Large intestine (tissue), 3 donors: Measurements from ENCODE around the gene BTBD1. TPM values are rescaled to one million over a fixed set of nuclear protein-coding genes. Genes with fewer than 3 reads are reported as not detected.
A peak's percentile ranks its signal among the peaks of the same experiment; 100 is the strongest.

ENCODE experiments used
- DNase-seq, 2 donors: peaks; one replicate each; pipeline versions ENCODE4 v3.0.0 to v3.0.0-alpha.2; 2013
- H3K27ac ChIP-seq: one replicate; pipeline ENCODE4 v1.5.1; 2013; ENCODE audit warnings: low read length
- H3K27me3 ChIP-seq: 2 replicates; pipeline ENCODE4 v1.6.1; 2013; ENCODE audit warnings: low read length; ENCODE audit not compliant: control insufficient read depth, insufficient read depth
- H3K36me3 ChIP-seq: 2 replicates; pipeline ENCODE4 v1.6.1; 2013; ENCODE audit warnings: low read length; ENCODE audit not compliant: control insufficient read depth, insufficient read depth
- H3K4me1 ChIP-seq: one replicate; pipeline ENCODE4 v1.6.1; 2013; ENCODE audit warnings: low read length; ENCODE audit not compliant: control insufficient read depth, insufficient read depth
- H3K4me3 ChIP-seq: one replicate; pipeline ENCODE4 v1.5.1; 2013; ENCODE audit warnings: low read length
- H3K9me3 ChIP-seq: one replicate; pipeline ENCODE4 v1.6.1; 2013; ENCODE audit warnings: mild to moderate bottlenecking, low read depth, low read length, moderate library complexity; ENCODE audit not compliant: control insufficient read depth
- WGBS: methylation state at CpG from one replicate; pipeline ENCODE4 v1.1.5; 2013; ENCODE audit warnings: low lambda C conversion rate; ENCODE audit not compliant: insufficient coverage; 5-methylcytosine and 5-hydroxymethylcytosine counted together
- polyA plus RNA-seq: library from polyadenylated mRNA; unstranded; fragments of 120-200 nt; gene quantifications from one replicate; pipeline ENCODE4 v1.2.1, GENCODE V29; 2013

The BTBD1 gene
- polyA plus RNA-seq, 1 donor = 68.4 TPM

DNA sequence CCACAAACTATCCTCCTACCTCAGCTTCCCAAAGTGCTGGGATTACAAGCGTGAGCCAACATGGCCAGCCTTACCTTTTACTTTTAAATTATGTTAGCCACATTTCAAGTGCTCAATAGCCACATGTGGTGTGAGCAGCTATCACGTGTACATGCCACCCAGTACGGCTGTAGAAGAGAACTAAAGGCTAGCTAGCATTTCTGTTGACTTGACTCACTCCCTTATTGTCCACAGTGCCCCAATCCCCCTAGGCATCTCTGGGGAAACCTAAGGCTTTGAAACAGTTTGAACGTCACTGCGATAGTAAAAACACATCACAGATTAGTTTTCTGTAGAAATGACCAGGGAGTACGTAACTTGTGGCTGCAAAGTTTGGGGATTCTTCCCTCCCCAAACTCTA, 67.6 kb downstream of the BTBD1 start:
- DNase-seq = no peak
- WGBS = no CpG with 5 or more reads among the region's 6 CpGs
- no peaks in the 10 kb centered on the region for H3K4me1 ChIP-seq
- peaks cover 5% of the 10 kb centered on the region for H3K36me3 ChIP-seq
- H3K9me3 ChIP-seq = no peaks in the 10 kb centered on the region
- no peak overlapping the region for H3K4me3 ChIP-seq
- H3K27me3 ChIP-seq = no peaks in the 10 kb centered on the region
- H3K27ac ChIP-seq = no peak overlapping the region

DNA sequence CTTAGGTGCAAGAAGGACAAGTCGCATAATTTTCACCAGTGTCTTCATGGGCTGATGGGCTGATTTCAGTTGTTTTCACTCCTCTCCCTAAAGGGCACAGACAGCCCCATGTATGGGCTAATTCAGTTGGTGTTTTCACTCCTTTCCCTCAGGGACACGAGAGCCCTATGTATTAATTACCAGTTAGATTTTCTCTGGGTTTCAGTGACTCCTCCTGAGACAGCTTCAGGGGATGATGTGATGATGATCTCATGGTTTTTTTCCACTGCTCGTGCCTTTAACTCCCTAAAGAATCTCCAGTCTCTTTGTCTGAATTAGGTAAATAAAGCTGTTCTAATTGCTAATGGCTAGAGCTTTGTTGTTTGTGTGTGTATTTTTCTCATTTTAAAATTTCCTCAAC, 71.1 kb downstream of the BTBD1 start:
- Histone ChIP-seq H3K36me3 (peaks cover 6% of the 10 kb centered on the region), H3K4me3 (no peak overlapping the region), H3K4me1 (no peaks in the 10 kb centered on the region), H3K27me3 (no peaks in the 10 kb centered on the region), H3K9me3 (no peaks in the 10 kb centered on the region), H3K27ac (no peak overlapping the region)
- no peak for DNase-seq
- no CpG with 5 or more reads among the region's 3 CpGs for WGBS

DNA sequence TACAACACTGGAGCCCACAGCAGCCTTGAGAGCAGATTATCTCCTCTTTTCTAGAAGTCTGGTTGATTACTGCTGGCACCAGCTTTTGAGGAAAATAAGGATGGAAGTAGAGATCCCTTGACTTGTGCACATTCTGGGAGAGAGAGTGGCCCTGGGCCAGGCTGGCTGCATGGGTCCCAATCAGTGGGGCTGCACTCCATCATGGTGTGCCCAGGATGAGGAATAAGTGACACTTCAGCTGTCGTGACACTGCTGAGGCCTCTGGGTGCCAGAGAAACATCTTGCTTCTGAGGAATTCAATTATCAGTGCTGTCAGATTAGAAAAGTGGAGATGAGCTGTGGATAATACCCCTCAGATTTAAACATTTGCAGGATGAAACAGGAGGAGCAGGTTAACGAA, 72.0 kb downstream of the BTBD1 start:
- Histone ChIP-seq H3K36me3 (peaks cover 6% of the 10 kb centered on the region), H3K27me3 (no peaks in the 10 kb centered on the region), H3K4me1 (no peaks in the 10 kb centered on the region), H3K27ac (no peak overlapping the region), H3K9me3 (no peaks in the 10 kb centered on the region), H3K4me3 (no peak overlapping the region)
- no peak for DNase-seq
- no CpG with 5 or more reads among the region's 2 CpGs for WGBS

DNA sequence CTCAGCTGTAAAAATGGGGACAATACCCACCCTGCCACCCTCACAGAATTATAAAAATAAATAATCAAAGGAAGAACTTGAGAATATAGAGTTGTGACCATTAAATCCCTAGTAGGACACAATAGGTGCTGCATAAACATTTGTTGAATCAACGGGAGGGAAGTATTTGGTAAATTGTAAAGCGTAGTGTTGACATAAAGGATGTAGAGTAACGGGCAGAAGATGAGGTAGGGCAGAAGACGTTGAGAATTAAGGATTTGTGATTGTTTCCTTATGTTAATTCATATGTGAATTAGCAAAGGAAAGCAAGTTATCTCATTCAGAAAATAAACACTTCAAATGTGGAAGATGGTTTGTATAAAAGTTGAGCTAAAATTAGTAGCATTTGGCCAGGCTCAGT, 73.9 kb downstream of the BTBD1 start:
- Histone ChIP-seq H3K27me3 (no peaks in the 10 kb centered on the region), H3K36me3 (peaks cover 12% of the 10 kb centered on the region), H3K27ac (no peak overlapping the region), H3K4me3 (no peak overlapping the region), H3K4me1 (no peaks in the 10 kb centered on the region), H3K9me3 (no peaks in the 10 kb centered on the region)
- 88% methylated on average over 4 of the region's 4 CpGs for WGBS
- DNase-seq = no peak

DNA sequence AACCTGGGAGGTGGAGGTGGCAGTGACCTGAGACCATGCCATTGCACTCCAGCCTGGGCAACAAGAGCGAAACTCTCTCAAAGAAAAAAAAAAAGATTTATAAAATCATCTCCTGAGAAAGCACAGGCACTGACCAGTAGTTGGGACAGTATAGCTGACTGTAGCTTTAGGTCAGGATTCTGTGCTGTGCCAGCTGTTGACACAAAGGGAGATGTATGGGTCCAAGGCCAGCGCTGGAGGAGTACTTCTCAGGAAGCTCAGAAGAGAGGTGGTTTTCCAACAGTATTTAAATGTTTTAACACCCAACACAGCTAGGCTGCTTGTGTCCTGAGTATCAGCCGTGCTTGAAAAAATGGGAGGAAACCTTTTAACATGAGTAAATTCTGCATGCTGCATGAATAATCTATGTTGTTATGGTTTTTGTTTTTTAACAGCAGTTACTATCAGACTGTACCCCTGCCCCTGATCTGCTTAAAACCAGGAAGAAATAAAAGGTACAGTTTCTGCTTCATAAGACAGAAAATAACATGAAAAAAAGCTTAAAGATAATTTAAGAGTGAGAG, 74.5 kb downstream of the BTBD1 start:
- no peak for DNase-seq
- H3K9me3 ChIP-seq = no peaks in the 10 kb centered on the region
- 90% methylated on average over 2 of the region's 3 CpGs for WGBS
- H3K36me3 ChIP-seq = peaks cover 14% of the 10 kb centered on the region
- H3K27me3 ChIP-seq = no peaks in the 10 kb centered on the region
- H3K4me1 ChIP-seq = no peaks in the 10 kb centered on the region
- H3K27ac ChIP-seq = no peak overlapping the region
- H3K4me3 ChIP-seq = no peak overlapping the region

DNA sequence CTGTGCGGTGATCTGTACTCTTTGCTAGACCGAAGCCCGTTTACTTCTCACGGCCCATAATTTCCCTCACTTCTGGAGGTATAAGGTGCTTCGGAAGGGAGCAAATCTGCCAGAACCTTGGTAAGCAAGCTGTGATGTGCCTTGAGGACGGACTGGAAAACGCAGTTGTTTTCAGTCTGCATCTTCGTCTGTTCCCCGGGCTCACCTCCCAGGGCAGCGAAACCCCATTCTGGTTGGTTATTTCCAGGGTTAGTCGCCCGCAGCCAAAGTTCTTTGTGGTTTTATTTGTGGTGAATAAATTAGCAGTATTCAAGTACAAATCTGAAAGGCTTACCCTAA, 80.6 kb downstream of the BTBD1 start:
- no CpG with 5 or more reads among the region's 12 CpGs for WGBS
- Histone ChIP-seq H3K4me3 (peak overlapping the region; percentile 80), H3K27me3 (no peaks in the 10 kb centered on the region), H3K36me3 (peaks cover 9% of the 10 kb centered on the region), H3K9me3 (no peaks in the 10 kb centered on the region), H3K27ac (peak overlapping the region; percentile 70), H3K4me1 (peaks cover 5% of the 10 kb centered on the region)
- no peak for DNase-seq

DNA sequence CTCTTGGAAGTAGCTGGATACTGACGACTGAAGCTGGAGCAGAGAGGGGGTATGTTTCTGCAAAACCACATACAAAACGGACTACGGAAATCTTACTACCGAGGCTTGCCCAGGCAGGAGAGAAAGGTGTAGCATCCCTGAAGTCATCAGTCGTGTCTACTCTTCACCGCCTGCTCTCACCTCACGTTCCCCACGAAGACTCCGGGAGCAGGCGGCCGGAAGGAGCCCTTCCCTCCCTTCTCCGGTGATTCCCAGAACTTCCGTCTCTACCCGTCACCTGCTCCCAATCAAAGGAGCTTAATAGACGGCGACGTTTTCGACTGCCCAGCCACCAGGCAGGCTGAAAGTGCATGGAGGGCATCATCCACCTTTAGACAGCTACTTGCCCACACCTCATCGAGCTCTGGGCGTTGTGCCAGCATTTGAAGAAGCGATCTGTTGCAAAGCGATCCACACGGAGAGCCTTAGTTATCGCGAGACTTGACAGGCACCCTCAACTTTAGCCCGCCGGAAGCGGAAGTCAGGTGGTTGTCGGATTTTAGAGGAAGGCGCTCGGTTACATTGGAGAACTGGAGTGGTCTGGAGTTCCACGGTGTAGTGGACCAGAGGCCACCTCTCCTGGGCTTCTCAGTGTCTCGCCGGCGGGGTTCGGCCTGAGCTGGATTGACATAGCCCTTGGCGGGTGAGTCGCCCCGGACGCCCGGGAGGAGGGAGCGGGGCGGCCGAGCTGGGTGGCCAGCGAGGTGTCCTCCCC, 81.2 kb downstream of the BTBD1 start, which contains the start of gene RAMAC:
Gene RAMAC, plus strand, starts transcription at position 523 of the 754 bp plus-strand sequence. CDS start 2,809 bp downstream, outside the sequence.
- H3K27ac ChIP-seq = peak within 1 kb of the TSS; percentile 70
- H3K4me3 ChIP-seq = peak within 1 kb of the TSS; percentile 80
- no peaks in the 10 kb centered on the region for H3K27me3 ChIP-seq
- no CpG with 5 or more reads among the region's 45 CpGs for WGBS
- peaks cover 5% of the 10 kb centered on the region for H3K4me1 ChIP-seq
- H3K36me3 ChIP-seq = peaks cover 8% of the 10 kb centered on the region
- DNase-seq = peak; percentile 94 to 97
- no peaks in the 10 kb centered on the region for H3K9me3 ChIP-seq

DNA sequence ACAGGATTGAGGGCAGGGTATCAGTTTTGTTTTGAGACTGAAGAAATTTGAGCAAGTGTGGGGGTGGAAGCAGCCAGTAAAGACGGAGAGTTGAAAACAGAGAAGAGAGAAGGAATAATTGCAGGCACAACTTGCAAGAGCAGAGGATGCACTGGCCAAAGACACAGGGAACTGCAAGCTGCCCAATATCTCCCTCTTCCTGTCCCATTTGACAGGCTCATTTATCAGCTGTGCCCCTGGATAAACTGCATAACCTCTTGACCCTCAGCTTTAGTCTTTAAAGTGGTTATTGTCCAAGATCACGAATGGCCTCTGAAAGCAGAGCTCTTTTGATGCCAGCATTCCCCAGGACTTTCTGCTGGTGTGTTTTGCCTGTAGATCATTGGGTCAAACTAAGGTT, 86.1 kb downstream of the BTBD1 start:
- DNase-seq = no peak
- Histone ChIP-seq H3K4me1 (peaks cover 5% of the 10 kb centered on the region), H3K27me3 (no peaks in the 10 kb centered on the region), H3K4me3 (no peak overlapping the region), H3K36me3 (no peaks in the 10 kb centered on the region), H3K27ac (no peak overlapping the region), H3K9me3 (no peaks in the 10 kb centered on the region)
- WGBS = 51% methylated on average over 2 of the region's 2 CpGs

DNA sequence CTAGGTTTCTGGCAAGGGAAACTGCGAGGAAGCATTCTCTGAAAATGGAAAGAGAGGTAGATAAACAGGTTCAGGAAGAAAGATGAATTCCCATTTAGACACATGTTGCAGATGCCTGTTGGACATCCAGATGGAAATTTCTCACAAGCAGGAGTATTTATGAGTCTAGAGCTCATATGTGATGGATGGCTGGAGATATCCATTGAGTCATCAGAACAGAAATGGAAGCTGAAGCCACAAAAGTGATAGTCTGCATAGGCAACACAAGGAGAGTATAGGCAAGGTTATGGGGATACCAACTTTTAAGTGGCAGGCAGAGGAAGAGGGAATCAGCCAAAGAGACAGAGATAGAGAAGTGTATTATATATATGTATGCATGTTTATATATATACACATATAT, 87.3 kb downstream of the BTBD1 start:
- Histone ChIP-seq H3K36me3 (no peaks in the 10 kb centered on the region), H3K9me3 (no peaks in the 10 kb centered on the region), H3K4me3 (no peak overlapping the region), H3K4me1 (no peaks in the 10 kb centered on the region), H3K27me3 (no peaks in the 10 kb centered on the region), H3K27ac (no peak overlapping the region)
- WGBS = no CpG with 5 or more reads among the region's 1 CpG
- DNase-seq = no peak

DNA sequence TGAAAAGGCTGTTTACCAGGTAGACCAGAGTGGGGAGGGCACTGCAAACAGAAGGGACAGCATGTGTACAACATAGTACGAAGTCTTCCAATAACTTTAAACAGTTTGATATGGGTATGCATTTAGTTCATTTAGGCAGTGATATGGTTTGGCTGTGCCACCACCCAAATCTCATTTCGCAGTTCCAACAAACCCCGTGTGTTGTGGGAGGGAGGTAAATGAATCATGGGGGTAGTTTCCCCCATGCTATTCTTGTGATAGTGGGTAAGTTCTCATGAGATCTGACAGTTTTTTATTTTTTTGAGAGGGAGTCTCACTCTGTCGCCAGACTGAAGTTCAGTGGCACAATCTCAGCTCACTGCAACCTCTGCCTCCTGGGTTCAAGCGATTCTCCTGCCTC, 88.6 kb downstream of the BTBD1 start:
- H3K36me3 ChIP-seq = no peaks in the 10 kb centered on the region
- no peak overlapping the region for H3K4me3 ChIP-seq
- H3K27me3 ChIP-seq = no peaks in the 10 kb centered on the region
- H3K4me1 ChIP-seq = no peaks in the 10 kb centered on the region
- no peaks in the 10 kb centered on the region for H3K9me3 ChIP-seq
- no peak overlapping the region for H3K27ac ChIP-seq
- no peak for DNase-seq
- no CpG with 5 or more reads among the region's 5 CpGs for WGBS

DNA sequence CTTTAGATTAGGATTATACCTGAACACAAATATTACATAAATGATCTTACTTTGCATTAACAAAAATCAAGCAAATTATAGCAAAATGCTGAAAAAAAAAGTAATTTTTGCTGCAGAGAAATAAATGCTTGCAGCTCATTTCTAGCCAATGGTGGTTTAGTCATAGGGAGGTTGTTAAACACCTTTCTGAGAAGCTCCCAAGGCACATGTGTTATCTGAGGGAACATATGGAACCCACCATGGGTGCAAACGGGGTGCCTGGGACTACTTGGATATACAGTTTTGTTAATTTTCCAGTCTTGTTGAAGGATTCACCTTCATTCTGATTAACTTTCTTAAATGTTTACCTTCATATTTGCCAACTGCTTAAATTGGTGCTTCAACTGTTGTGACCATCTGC, 90.0 kb downstream of the BTBD1 start:
- no peak for DNase-seq
- no CpG with 5 or more reads among the region's 1 CpG for whole genome bisulfite sequencing
- H3K27me3 ChIP-seq = no peaks in the 10 kb centered on the region
- H3K4me1 ChIP-seq = no peaks in the 10 kb centered on the region
- no peaks in the 10 kb centered on the region for H3K9me3 ChIP-seq
- no peak overlapping the region for H3K27ac ChIP-seq
- no peaks in the 10 kb centered on the region for H3K36me3 ChIP-seq
- no peak overlapping the region for H3K4me3 ChIP-seq
